GM12892 (cell line): Measurements from ENCODE around the gene SHB.

Source experiments
- POLR2A ChIP-seq: IDR thresholded peaks from 2 replicates; pipeline ENCODE4 v1.6.1; 2011; ENCODE audit warnings: low read depth, low read length, control low read depth
- TAF1 ChIP-seq: IDR thresholded peaks from 2 replicates; pipeline ENCODE4 v1.6.1; 2011; ENCODE audit warnings: low read depth, mild to moderate bottlenecking, control low read depth, low read length, borderline replicate concordance

GRCh38 chr9:38032266-38033110 is 36.5 kb downstream of the SHB start:
- TF ChIP-seq POLR2A, result no peak
- TF ChIP-seq TAF1, result no peak
